ENCODE data around the gene COX7A2L.
"Not testable (repeated sequence)": the region's sequence is repeated elsewhere in the genome, so short reads cannot be mapped to it uniquely, and the experiment has no call there.

COX7A2L gene

DNA sequence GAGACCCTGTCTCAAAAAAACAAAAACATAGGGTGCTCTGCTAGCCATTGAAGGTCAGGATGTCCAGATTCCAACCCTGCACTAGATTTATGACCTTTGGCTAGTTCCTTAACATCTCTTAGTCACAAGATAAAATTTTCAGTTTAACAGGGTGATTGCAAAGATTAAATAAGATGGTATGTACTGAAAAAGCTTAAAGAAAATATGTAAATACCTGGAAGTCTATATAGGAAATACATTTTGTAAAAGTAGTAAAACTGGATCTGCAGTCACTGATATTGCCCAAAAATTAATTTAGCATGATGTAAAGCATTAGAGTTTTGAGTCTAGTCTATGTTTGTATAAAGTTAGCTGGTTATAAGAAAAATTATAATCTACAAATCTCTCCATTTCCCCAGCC, 5.4 kb upstream of the COX7A2L start:
- DNase-seq = no peak

DNA sequence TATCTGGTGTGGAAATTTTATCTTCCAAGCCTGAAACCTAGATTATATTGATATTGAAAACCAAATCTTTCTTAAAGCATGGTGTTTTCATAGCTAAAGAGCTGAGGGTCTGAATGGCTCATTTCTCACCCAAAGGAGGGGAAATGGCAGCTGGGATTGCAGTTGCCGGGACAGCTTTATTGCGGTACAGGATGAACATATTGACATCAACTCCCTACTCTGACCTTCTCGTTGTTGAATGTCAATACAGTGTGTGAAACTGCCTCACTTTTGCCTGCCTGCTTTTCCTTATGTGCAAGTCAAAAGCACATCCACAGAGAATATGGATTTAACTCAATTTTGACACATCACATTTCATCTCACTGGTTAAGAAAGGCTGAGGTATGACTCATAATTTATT, 3.6 kb upstream of the COX7A2L start:
- no peak for DNase-seq

DNA sequence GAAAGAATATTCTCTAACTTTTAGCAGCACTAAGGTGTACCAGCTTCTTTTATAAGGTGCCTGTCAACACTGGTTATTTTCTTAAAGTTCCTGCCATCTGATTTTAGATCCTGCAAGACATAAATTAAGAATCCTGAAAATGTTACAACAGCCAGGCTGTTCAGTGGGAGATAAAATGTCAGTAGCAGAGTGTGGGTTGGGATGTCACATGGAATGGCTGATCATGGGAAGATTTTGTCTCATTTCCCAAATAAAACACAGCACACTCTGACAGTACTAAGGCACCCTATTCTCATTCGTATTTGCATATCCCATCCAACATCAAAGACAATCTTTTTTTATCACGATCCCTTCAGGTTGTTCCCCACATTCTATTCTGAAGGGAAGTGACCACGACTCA, 2.4 kb upstream of the COX7A2L start:
- DNase-seq = no peak

DNA sequence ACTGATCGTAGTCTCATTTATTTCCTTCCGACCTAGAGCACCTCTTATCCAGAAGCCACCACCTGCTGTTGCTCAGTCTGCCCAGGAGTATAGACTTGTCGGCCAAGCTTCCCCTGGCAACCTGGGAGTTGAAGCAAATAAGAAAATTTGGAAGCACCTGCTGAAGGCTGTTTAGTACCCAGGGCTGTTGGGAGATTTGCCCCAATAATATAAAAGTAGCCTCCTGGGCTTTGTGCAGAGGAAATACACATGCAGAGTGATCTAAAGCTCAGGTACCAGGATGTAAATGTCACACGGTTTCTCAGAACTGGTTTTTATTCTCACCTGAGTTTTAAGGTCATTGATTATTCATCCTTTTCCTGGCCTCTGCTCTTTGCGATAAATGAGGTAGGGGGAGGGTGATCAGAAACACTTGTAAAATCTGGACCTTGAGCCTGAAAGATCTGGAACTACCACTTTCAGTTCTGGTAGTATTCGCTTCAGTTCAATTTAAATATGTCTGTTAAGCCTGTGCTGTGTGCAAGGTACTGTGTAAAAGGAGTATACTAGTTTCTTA, 789 bp upstream of the COX7A2L start:
- no peak for DNase-seq

DNA sequence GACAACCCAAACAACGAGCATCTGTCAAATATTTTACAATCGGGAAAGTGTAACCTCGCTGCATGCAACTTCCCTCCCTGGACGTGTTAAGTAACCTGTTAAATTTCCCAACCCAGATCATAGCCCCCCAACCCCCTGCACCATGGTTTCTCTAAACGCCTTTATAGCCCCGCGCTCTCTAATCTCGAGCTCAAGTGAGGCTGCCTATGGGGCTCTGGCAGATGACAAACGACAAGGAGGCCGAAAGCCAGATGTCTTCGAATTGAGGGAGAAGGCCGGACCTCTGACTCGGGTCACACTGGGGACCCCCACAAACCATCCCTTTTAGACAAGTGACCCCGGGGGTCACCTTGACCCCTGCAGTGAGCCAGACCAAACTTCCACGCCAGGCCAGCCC, 526 bp downstream of the COX7A2L start:
- no peak for DNase-seq

DNA sequence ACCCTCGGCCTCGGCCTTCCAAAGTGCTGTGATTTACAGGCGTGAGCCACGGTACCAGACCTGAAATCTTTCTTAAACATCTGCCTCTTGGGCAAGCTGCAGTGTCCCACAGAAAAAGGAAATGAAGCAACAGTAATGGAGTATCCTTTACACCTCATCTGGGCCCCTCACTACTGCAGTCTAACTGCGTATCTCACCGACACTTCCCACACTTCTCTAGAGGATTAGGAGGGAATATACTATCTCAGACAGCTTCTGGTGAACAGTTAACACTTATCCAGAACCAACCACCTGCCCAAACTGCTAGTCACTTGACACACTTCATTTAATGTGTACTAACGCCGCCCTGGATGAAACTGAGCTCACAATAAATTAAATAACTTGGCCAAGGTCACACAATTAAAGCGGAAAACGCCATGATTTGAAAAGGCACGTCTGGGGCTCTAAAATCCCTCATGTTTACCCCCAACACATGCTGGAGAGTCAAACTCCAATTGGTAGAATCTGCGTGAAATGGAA, 993 bp downstream of the COX7A2L start:
- no peak for DNase-seq

DNA sequence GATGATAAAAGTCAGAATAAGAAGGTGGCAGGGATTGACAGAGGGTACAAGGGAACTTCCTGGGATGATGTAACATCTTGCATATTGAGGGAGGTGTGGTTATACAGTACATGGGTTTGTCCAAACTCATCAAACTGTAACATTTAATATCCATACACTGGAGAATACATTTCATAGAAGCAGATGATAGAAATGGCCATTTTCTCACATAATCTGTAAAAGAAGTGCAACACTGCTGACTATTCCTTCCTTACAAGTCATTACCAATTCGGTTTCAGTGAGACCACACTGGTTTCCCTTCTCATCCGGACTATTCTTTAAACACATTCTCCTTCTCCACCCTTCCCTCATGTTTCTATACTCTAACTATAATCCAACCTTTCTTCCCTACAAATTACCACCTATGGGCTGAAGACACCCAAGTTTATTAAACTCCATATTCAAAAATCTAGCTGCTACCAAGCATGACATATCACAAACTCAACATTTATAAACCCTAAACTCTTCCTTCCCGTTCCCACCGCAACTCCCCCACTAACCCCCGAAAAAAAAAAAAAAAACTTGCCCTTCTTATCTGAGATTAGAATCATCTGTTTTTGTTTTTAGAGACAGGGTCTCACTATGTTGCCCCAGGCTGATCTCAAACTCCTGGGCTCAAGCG, 1.6 kb downstream of the COX7A2L start:
- no peak for DNase-seq

DNA sequence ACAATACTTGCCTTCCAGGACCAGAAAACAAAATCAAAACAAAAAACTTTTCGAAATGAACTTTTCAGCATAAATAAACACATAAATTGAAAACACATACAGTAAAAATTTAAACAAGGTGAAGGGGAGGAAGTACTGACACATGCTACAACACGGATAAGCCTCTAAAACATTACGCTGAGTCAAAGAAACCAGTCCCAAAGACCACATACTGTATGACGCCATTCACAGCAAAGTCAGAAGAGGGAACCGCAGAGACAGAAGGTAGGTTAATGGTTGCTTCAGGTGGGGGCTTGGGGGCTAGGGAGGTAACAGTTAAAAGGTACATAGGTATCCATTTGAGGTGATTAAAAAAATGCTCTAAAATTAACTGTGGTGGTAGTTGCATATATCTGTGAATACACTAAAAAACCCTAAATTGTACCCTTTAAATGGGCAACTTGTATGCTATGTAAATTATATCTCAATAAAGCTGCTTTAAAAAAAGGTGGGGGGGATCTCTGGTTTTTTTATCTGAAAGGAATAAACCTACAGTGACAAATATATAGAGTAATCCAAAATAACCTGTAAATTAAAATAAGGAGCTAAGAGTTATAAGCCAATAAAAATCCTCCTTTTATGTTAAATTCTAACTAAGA, 7.1 kb downstream of the COX7A2L start:
- no peak for DNase-seq

DNA sequence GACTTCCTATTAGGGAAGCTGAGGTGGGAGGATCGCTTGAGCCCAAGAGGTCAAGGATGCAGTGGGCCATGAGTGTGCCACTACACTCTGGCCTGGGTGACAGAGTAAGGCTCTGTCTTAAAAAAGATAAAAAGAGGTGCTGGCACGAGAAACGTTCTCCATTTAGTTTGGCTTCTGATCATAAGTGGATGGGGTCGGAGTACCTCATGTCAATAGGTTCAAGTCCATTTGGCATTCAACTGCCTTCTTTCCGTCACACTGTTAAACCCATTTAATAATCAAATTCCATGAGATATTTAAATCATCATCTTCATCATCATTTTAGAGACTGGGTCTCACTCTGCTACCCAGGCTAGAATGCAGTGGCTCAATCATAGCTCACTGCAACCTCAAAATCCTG, 9.2 kb downstream of the COX7A2L start:
- DNase-seq = no peak

DNA sequence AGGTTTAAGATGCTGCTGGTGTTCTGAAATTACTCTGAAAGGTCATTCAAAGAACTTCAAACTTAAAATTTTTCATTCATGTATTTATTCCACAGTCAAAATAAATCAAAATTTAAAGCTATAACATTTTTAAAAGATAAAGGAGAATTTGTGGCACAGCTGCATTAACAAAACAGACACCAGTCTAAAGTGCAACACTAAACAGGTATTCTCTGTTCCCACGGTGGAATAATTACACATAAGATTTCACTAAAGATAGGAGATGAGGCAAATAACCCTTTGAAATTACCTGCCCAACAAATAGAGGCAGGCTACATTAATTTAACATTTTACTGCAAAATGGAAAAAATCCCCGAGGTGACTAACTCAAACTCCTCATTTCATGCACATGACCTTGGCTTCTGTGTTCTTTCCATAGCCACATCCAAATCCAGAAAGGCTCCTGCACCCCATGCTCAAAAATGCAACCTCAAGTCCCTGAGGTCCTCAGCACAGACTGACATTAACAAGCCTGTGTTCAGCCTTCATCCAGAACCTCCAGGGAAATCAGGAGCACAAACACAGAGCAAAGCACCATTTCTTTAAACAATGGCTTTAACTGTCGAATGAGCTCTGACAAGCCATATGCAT, 10.5 kb downstream of the COX7A2L start:
- DNase-seq = no peak

DNA sequence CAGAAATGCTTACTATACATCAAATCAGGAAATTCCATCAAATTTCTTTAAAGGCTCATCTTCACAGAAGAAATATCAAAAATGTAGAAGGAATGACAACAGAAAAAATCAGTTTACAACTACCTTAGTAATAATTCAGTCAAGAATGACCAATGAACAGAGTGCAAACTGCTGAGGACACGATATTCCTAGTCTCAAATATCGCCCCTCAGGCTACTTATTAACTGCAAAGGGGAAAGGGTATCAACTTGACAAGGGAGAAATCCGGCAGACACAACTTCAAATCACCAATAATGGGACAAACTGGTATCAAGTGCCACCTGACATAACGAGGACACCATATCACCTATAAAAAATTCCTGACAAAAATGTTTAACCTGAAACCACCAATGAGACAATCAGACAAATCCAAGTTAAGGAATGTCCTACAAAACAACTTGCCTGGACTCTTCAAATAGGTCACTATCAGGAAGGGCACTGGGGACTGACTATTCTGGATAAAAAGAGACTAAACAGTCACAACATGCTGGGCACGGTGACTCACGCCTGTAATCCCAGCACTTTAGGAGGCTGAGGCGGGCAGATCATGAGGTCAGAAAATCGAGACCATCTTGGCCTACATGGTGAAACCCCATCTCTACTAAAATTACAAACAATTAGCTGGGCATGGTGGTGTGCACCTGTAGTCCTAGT, 12.8 kb downstream of the COX7A2L start:
- no peak for DNase-seq

DNA sequence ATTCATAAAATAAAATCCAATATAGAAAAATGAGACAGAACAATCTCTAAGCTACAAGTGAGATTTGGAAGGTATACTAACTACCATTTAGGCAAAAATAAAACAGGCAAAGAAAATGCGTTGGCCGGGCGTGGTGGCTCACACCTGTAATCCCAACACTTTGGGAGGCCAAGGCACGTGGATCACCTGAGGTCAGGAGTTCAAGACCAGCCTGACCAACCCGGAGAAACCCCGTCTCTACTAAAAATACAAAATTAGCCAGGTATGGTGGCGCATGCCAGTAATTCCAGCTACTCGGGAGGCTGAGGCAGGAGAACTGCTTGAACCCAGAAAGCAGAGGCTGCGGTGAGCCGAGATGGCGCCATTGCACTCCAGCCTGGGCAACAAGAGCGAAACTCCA, 13.5 kb downstream of the COX7A2L start:
- not testable (repeated sequence) for DNase-seq

DNA sequence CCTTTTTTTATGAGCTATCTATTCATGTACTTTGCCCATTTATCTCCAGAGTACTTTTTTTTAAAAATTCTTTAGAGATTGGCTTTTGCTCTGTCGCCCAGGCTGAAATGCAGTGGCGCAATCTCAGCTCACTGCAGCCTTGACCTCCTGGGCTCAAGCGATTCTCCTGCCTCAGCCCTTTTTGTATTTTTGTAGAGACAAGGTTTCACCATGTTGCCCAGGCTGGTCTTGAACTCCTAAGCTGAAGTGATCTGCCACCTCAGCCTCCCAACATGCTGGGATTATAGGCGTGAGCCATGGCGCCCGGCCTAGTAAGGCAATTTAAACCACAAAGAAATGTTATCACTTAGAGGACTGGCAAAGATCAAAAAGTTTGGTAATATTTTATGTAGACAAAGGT, 14.2 kb downstream of the COX7A2L start:
- not testable (repeated sequence) for DNase-seq

DNA sequence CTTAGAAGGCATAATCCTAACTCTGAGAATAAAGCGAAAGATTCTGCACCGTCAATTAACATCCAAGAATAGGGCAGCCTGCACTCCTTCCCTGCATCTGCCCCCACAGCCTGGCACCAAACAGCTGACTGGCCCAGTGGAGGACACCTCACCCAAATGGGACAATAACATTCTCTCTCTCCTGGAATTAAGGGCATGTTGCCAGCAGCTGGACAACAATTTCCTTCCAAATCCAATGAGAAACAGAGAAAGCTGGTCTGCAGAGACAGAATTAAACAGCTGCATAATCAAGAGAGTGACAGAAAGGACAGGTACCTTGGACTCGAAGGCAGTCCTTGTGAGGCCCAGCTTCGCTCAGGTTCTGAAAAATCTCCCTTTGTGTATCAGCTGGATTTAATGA, 15.0 kb downstream of the COX7A2L start:
- no peak for DNase-seq

DNA sequence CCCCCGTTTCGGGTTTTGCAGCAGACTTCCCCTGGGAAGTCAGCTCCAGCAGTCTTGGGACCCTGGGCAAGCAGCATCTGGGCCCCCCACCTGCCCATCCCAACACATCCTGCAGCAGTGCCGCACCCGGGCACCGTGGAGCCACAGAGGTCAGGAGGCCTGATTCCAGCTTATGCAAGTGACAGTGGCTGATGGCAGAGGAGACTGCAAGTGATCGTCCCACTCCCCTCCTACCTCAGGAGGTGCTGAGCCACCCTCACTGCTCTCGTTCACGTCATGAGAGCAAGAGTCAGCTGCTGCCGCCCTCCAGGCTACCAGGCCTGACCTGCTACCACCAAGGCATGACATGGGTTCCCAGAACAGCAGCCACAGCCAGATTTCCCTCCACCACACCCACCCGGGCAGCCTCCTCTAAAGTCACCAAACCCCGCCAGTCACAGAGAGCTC, 18.2 kb downstream of the COX7A2L start:
- no peak for DNase-seq

DNA sequence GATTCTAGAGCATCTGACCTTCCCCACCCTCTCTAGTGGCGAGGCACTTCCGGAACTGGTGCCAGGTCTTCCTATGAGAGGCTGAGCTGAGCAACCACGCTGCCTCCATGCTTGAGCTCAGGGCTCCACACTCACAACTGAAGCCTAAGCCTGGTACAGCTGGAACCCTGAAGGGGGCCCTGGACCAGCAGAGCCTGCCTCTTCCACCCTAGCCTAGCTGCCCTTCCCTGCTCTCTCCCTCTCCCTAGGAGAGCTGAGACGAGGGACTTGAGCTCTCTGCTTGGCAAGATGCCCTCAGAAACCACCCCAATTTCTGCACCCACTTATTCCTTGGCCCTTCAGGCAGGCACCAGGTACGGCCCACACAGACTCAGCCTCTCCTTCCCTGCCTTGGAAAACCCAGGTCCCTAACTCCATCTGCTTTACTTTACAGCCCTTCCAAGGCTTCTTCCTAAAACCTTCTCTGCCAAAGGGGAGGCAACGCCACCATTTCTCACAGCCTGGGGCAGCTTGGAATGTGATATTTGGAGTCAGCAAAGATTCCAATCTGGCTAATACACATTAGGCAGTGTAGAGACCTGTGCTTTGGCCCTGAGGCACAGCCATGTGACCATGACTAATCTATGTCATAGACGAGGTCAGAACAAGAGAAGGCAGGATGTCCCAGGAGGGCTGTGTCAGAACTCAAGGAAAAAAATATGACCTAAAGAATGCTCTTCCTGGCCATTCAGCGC, 18.8 kb downstream of the COX7A2L start:
- DNase-seq = no peak

DNA sequence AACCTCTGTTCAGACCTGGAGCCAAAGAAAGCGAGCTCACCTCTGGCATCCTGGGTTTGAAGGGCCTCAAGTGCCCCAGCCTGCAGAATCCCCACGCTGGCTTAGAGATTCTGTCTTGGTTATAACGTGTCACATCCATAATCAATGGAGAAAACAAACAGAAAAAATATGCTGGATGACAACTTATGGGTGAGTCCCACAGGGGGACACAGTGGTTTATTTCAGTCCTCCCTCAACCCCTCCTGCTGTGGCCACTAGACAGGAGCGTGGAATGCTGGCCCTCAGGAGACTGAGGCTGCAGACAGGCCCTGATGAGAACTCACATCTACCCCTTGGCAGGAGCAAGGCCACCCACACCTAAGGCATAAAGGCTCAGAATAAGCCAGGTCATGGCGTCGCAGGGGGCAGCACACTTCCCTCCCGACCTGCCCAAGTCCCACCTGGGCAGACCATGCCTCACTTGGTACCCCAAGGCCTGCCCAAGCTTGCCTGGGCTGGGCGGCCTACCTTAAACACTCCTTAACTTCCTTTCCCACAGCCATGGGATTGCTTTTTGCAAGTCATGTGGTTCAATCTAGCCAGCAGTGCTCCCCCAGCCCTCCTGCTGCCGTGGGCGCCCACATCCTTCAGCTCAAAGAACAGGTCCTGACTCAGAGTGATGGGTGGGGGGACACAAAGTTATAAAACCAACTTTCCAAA, 19.9 kb downstream of the COX7A2L start:
- DNase-seq = no peak

DNA sequence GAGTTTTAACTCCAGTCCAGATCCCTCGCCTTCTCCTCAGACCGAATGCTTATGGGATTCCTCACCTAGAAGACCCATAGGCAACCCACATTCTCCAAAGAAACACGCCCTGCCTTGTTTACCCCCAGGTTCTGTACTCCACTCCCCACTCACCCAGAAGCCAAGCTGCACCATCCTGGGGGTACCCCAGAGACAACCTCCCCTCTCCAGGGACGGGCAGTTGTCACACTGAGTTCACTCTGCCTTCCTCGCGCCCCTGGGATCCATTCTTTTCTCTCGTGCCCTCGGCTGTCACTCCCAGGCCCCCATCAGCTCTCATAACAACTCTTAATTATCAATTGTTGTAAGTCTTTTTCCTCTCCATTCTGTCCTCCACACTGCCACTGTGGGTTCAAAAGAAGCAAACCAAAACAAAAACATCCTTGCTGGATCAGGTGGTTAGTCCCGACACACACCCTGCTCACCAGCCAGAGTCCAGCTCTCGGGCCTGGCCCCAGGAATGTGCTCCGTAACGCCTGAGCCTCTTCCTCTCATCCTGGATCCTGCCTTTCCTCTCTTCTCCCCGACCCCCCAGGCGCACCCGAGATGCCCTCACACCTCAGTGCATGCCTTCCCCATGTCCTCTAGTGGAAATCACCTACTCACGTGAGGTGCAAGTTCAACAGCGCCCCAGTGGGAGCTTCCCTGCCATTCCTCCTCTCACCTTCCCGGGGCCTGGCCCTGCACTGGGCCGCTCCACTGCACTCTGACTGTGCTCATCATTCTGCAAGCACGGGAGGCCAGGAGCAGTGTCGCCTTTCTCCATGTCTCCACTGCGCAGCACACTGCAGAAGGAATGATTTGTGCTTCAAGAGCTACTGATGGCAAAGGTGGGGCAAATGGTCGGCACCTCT, 20.7 kb downstream of the COX7A2L start:
- DNase-seq = no peak

DNA sequence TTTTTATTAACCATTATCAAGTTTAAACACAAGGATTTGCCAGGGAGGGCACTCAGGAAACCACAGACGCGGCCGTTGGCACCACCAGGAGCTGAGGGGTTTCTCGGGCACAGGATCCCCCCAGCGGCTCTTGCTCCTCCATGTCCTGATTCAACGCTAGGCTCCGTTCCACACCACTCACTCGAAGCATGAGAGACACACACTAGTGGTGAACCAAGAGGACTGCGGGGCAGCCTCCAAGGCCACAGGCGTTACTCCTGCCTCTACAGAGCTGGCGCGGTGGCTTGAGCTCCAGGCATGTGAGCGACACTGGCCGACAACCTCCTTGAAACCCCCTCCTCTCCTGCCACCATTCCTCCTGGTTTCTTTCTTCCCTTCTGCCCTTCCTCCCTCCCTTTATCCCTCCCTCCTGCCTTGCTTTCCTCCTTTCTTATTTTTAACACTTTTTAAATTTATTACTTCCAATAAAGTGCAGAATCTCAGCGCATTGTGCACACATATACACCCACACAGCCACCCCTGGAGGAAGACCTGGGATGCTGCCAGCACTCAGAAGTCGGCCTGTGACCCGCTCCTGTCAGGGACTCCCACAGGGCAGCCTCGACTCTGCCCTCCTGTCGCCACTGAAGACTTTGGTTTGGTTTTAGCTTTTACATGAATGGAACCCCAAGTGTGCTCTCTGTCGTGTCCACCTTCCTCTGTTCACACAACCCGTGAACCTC, 21.7 kb downstream of the COX7A2L start:
- DNase-seq = no peak

DNA sequence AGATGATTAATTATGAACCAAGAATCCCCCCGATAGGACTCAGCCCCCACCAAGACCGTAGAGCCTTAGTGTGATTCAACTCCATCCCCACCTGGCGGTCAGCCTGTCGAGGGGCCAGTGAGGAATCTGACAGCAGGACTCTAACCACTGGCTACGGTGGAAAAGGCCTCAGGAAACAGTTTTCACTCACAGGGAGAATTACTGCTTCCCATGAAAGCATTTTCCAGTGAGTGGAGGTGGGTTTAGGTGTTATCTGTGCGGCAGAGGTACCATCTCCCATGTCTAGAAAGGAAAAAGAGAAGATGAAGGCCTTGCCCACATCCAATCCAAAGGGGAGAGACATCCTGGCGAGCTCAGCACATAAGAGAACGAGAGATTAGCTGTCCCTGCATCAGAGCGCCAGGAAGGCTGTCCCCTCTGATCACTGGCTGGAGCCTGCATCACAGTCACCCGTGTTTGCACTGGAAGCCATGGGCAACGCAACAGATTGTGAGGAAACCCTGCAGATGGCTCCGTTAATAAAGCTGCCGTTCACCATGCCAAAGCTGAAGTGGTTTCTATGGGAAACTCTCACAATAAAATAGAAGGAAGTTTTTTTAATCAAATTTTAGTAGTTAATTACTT, 22.3 kb downstream of the COX7A2L start:
- no peak for DNase-seq

Measured in NCI-H187 (cell line).